ENCODE data around the gene SYDE2. TPM values are rescaled to one million over a fixed set of nuclear protein-coding genes. Genes with fewer than 3 reads are reported as not detected.

The SYDE2 gene
- 0.69 to 1.7 TPM (median 1.2 TPM) in 5 replicates for total RNA-seq (2022; extraction: Qiagen RNA extraction)

GRCh38 chr1:85200463-85201339 is at the start of gene SYDE2:
SYDE2 (minus strand) TSS chr1:85201016; CDS start chr1:85200996, 20 bp downstream.

Other genes with a start within 250 kb of the SYDE2 start
- gene MCOLN2, start 203.9 kb downstream of the SYDE2 start, total RNA-seq (2022; extraction: Qiagen RNA extraction) = 1.9 to 2.4 TPM (median 2.3 TPM) in 5 replicates
- gene MCOLN3, start 152.5 kb downstream of the SYDE2 start, total RNA-seq (2022; extraction: Qiagen RNA extraction) = 2.8 to 3.8 TPM (median 3.4 TPM) in 5 replicates
- 17.9 to 20.1 TPM (median 19.3 TPM) in 5 replicates for gene C1orf52, start 58.6 kb upstream of the SYDE2 start, total RNA-seq (2022; extraction: Qiagen RNA extraction)
- 12.2 to 16.0 TPM (median 14.7 TPM) in 5 replicates for gene BCL10, start 75.6 kb upstream of the SYDE2 start, total RNA-seq (2022; extraction: Qiagen RNA extraction)